Lower lobe of right lung (tissue), 2 donors: ENCODE results near the gene MARCHF2. TPM values are rescaled to one million over a fixed set of nuclear protein-coding genes. Genes with fewer than 3 reads are reported as not detected.

ENCODE experiments used
- ATAC-seq, 2 donors: fragments of 200-7000 bp; cut with Tn5 transposase; one replicate each; pipeline ENCODE4 v1.9.1; 2020 to 2022; ENCODE audit warnings: mild to moderate bottlenecking in 2 of 2, moderate library complexity in 2 of 2
- DNase-seq: peaks from one replicate; pipeline ENCODE4 v3.0.0-alpha.2; 2020
- H3K27ac ChIP-seq: fragments of 200-600 bp; one replicate; pipeline ENCODE4 v1.8.0; 2022
- H3K27me3 ChIP-seq: fragments of 200-600 bp; one replicate; pipeline ENCODE4 v1.8.0; 2022; ENCODE audit warnings: low read depth
- H3K36me3 ChIP-seq: fragments of 200-600 bp; one replicate; pipeline ENCODE4 v1.8.0; 2022; ENCODE audit warnings: mild to moderate bottlenecking
- H3K4me1 ChIP-seq: fragments of 200-600 bp; one replicate; pipeline ENCODE4 v1.8.0; 2022
- H3K4me3 ChIP-seq: fragments of 200-600 bp; one replicate; pipeline ENCODE4 v1.8.0; 2022; ENCODE audit warnings: mild to moderate bottlenecking
- H3K9me3 ChIP-seq: fragments of 200-600 bp; one replicate; pipeline ENCODE4 v1.8.0; 2022
- intact Hi-C: fragments of 100-400 bp; cut with DNase I; formaldehyde crosslinking; loops from one replicate; pipeline ENCODE4 v1.11.0; 2022
- total RNA-seq: library from RNA; stranded (reverse); fragmentation: NEBNext Ultra II Directional; extraction: Animal tissue kit (Norgen Biotek cat#: 25700); gene quantifications from one replicate; pipeline ENCODE4 v1.2.1, GENCODE V29; 2021
- TF ChIP-seq, protein P1 (sequence below): fragments of 200-600 bp; IDR thresholded peaks from one replicate; pipeline ENCODE4 v1.8.0; 2022; ENCODE audit warnings: antibody characterized with exemption, mild to moderate bottlenecking
- donor health status: DM: no; HTN: yes; CAD: no; lungs with severe emphysema.

MARCHF2 gene
- total RNA-seq, 1 donor from 2014 or later = 60.1 TPM

DNA sequence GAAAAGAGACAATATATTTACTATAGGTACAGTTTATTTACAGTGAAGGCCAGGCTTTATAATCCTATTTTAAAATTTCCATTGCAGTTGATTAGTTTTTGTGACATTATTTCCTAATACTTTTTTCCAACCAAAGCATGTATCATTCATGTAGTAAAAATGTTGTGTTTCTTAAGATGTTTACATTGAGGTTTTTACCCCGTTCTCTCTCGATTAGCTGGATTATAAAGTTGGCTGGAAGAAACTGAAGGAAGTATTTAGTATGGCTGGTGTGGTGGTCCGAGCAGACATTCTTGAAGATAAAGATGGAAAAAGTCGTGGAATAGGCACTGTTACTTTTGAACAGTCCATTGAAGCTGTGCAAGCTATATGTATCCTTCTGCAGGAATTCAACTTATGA, 52.9 kb downstream of the MARCHF2 start:
- TF ChIP-seq, protein P1, sequence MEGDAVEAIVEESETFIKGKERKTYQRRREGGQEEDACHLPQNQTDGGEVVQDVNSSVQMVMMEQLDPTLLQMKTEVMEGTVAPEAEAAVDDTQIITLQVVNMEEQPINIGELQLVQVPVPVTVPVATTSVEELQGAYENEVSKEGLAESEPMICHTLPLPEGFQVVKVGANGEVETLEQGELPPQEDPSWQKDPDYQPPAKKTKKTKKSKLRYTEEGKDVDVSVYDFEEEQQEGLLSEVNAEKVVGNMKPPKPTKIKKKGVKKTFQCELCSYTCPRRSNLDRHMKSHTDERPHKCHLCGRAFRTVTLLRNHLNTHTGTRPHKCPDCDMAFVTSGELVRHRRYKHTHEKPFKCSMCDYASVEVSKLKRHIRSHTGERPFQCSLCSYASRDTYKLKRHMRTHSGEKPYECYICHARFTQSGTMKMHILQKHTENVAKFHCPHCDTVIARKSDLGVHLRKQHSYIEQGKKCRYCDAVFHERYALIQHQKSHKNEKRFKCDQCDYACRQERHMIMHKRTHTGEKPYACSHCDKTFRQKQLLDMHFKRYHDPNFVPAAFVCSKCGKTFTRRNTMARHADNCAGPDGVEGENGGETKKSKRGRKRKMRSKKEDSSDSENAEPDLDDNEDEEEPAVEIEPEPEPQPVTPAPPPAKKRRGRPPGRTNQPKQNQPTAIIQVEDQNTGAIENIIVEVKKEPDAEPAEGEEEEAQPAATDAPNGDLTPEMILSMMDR = no peak
- no peak overlapping the region for H3K27ac ChIP-seq
- ATAC-seq (no peak), DNase-seq (no peak)
- peaks cover 91% of the 10 kb centered on the region for H3K36me3 ChIP-seq
- H3K4me3 ChIP-seq = no peak overlapping the region
- H3K4me1 ChIP-seq = peaks cover 27% of the 10 kb centered on the region
- H3K9me3 ChIP-seq = no peaks in the 10 kb centered on the region
- intact Hi-C loops = no loop called here
- H3K27me3 ChIP-seq = no peaks in the 10 kb centered on the region

- Histone ChIP-seq H3K27me3 (no peaks in the 10 kb centered on the region), H3K9me3 (no peaks in the 10 kb centered on the region), H3K27ac (no peak overlapping the region), H3K4me3 (no peak overlapping the region), H3K4me1 (peaks cover 14% of the 10 kb centered on the region), H3K36me3 (peaks cover 100% of the 10 kb centered on the region)
- TF ChIP-seq, protein P1 = no peak
- no peak for ATAC-seq
- DNase-seq = no peak
- intact Hi-C loops = no loop called here
Observed at GRCh38 chr19:8468124-8468523, 55.0 kb downstream of the MARCHF2 start.

DNA sequence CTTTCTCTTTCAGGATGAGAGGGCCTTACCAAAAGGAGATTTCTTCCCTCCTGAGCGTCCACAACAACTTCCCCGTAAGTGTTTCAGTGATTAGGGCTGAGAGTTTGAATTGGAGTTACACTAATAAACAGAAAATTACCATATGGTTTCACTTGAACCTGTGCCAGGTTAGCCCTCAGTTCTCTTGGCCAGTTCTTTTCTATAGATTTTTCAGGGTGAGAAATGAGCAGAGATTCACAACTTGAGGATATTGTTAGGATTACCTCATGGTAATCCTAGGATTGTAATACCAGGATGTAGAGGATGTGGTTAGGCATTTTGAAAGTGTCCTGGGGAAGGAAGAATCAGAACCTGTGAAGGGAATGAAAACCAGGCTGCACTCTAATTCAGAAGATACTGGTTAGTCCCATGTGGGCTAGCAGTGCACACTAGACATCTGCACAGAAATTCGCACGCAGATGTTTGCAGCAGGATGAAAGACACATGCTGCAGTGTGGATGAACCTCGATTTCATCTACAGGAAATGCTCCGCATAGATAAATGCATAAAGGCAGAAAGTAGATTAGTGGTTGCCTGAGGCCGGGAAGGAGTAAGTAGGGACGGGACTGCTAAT, 55.8 kb downstream of the MARCHF2 start:
- Histone ChIP-seq H3K27ac (no peak overlapping the region), H3K4me1 (peaks cover 11% of the 10 kb centered on the region), H3K27me3 (no peaks in the 10 kb centered on the region), H3K36me3 (peaks cover 100% of the 10 kb centered on the region), H3K9me3 (no peaks in the 10 kb centered on the region), H3K4me3 (no peak overlapping the region)
- DNase-seq (no peak), ATAC-seq (no peak)
- intact Hi-C loops = no loop called here
- TF ChIP-seq, protein P1 = no peak

DNA sequence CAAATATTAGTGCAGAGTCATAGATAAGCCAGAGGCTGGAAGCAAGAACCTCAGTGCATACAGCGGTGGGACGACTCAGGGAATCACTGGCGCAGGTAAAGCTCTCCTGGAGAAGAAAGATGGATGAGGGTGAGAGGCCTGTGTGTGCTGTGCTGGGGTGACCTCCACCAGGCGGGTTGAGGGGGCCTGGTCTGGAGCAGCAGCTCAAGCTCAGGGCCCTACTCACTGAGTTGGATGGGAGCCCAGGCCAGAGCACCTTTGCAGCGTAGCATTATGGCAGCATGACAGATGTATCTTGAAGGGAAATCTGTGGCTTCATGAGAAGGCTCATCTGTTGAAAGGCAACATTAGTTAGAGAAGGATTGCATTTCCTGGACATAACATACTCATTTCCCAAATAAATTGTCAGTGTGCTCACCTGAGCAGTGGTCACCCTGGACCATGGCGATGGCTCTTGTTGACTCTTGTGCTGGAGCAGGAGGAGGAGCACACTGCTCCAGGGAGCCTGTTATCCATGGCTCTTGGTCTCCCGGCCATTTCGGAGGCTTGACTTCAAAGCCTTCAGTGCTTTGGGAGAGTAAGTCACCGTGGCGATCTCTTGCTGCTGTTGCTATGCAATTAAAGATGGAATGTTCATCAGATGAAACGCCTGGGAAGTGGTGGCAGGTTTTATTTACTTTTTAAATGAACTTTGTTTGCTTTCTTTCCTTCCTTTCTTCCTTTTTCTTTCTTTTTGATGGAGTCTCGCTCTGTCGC, 56.7 kb downstream of the MARCHF2 start:
- intact Hi-C loops = no loop called here
- Histone ChIP-seq H3K27me3 (no peaks in the 10 kb centered on the region), H3K9me3 (no peaks in the 10 kb centered on the region), H3K4me1 (peaks cover 10% of the 10 kb centered on the region), H3K27ac (no peak overlapping the region), H3K4me3 (no peak overlapping the region), H3K36me3 (peaks cover 100% of the 10 kb centered on the region)
- ATAC-seq = no peak
- TF ChIP-seq, protein P1 = no peak
- no peak for DNase-seq

DNA sequence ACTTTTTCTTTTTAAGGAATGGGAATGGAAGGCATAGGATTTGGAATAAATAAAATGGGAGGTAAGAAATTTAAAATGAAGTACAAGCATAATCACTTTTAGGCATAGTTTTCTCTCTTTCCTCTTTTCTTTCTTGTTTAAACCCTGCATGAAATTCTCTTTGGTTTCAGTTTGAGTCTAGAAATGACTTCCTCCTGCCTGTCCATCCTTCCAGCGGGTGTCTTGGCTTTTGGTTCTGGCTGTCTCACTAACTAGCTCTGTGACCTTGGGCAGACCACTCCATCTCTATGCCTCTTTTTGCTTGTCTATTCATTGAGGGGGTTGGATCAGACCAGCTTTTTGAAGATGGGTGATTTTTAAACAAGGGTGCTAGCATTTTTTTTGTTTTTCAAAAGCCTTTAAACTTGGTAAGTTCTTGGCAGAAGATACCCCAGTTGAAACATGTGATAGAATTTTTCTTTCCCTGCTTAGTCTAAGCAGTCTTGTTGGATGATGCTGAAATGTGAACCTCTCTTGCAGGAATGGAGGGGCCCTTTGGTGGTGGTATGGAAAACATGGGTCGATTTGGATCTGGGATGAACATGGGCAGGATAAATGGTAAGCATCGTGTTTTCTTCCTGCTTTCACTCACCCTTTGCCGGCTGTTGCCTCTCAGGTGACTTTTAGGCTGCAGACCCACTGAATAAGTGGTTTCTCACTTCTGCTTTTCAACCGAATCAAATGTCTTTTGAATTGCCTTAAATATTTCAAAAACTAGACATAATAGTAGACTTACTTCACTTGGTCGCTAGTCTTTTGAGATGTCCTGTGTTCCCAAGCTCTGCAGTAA, 60.8 kb downstream of the MARCHF2 start:
- no peak overlapping the region for H3K4me3 ChIP-seq
- H3K4me1 ChIP-seq = peaks cover 33% of the 10 kb centered on the region
- H3K36me3 ChIP-seq = peaks cover 99% of the 10 kb centered on the region
- no peaks in the 10 kb centered on the region for H3K27me3 ChIP-seq
- H3K27ac ChIP-seq = no peak overlapping the region
- intact Hi-C loops = no loop called here
- ATAC-seq = no peak
- TF ChIP-seq, protein P1 = no peak
- H3K9me3 ChIP-seq = no peaks in the 10 kb centered on the region
- DNase-seq = no peak
